IPS-20b (cell line): Measurements from ENCODE around the gene FOXN1.

Experiments used
- H3K27ac ChIP-seq: one replicate; pipeline ENCODE4 v1.5.1; 2013; ENCODE audit warnings: low read length
- H3K27me3 ChIP-seq: 2 replicates; pipeline ENCODE4 v1.6.1; 2013; ENCODE audit warnings: mild to moderate bottlenecking, low read length, inconsistent platforms; ENCODE audit not compliant: insufficient read depth
- H3K36me3 ChIP-seq: 2 replicates; pipeline ENCODE4 v1.6.1; 2013; ENCODE audit warnings: low read depth, mild to moderate bottlenecking, inconsistent platforms, low read length, moderate library complexity; ENCODE audit not compliant: insufficient read depth
- H3K4me1 ChIP-seq: 2 replicates; pipeline ENCODE4 v1.6.1; 2013; ENCODE audit warnings: mild to moderate bottlenecking, control low read depth, inconsistent platforms, low read length, moderate library complexity; ENCODE audit not compliant: insufficient read depth
- H3K4me3 ChIP-seq: 2 replicates; pipeline ENCODE4 v1.5.1; 2013; ENCODE audit warnings: mild to moderate bottlenecking, low read length, inconsistent platforms
- H3K9ac ChIP-seq: 2 replicates; pipeline ENCODE4 v1.6.1; 2013; ENCODE audit warnings: low read depth, mild to moderate bottlenecking, inconsistent platforms, low read length, moderate library complexity
- H3K9me3 ChIP-seq: 2 replicates; pipeline ENCODE4 v1.6.1; 2013; ENCODE audit warnings: mild to moderate bottlenecking, low read depth, low read length, inconsistent platforms; ENCODE audit not compliant: insufficient read depth

Gene FOXN1

GRCh38 chr17:28554565-28554964 lies 48.4 kb downstream of the FOXN1 start:
- Histone ChIP-seq H3K27ac (no peak overlapping the region), H3K9me3 (no peaks in the 10 kb centered on the region), H3K9ac (no peak overlapping the region), H3K4me1 (peaks cover 7% of the 10 kb centered on the region; the same call in 1 of the 2 replicates), H3K27me3 (peaks cover 6% of the 10 kb centered on the region; the same call in 1 of the 2 replicates), H3K36me3 (peaks cover 57% of the 10 kb centered on the region), H3K4me3 (no peak overlapping the region)

DNA sequence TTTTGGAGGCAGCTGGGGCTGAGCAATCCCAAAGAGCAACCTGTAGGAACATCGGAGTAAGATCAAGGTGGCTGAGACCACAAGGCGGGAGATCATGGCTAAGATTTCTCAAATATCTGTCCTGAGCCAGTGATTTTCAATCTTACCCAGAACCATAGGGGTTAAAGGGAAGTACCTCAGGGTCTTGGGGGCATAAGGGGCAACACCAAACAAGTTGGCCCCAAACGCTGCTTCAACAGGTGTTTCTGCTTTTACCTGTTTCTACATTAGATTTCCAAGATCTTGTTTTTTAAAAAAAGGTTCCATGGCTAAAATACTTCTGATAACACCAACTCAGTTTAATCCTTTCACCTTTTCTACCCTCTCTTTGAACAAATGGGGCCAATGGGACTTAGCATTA lies 48.9 kb downstream of the FOXN1 start:
- Histone ChIP-seq H3K4me3 (no peak overlapping the region), H3K27me3 (peaks cover 6% of the 10 kb centered on the region; the same call in 1 of the 2 replicates), H3K4me1 (peaks cover 7% of the 10 kb centered on the region; the same call in 1 of the 2 replicates), H3K9me3 (no peaks in the 10 kb centered on the region), H3K27ac (no peak overlapping the region), H3K9ac (no peak overlapping the region), H3K36me3 (peaks cover 61% of the 10 kb centered on the region)

GRCh38 chr17:28563475-28563874 lies 57.3 kb downstream of the FOXN1 start:
- Histone ChIP-seq H3K27me3 (no peaks in the 10 kb centered on the region), H3K27ac (no peak overlapping the region), H3K9me3 (no peaks in the 10 kb centered on the region), H3K4me1 (no peaks in the 10 kb centered on the region), H3K9ac (no peak overlapping the region), H3K4me3 (no peak overlapping the region), H3K36me3 (peaks cover 36% of the 10 kb centered on the region)

DNA sequence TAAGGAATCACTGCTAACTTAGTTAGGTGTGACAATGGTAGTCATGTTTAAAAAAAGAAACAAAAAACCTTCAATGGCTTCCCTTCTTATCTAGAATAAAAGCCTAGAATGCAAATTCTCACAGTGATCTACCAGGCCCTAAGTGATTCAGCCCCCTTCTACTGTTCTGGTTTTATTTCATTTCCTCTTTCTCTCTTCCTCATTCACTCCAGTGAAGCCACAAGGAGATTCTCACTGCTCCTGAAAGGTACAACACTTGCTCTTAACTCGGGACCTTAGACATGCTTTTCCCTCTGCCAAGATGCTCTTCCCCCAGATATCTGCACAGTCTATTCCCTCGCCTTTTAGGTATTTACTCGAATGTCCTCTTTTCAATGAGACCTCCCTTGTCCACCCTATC lies 61.5 kb downstream of the FOXN1 start:
- H3K9ac ChIP-seq = no peak overlapping the region
- H3K9me3 ChIP-seq = no peaks in the 10 kb centered on the region
- peaks cover 2% of the 10 kb centered on the region; the same call in 1 of the 2 replicates for H3K4me1 ChIP-seq
- H3K27ac ChIP-seq = no peak overlapping the region
- peaks cover 9% of the 10 kb centered on the region for H3K27me3 ChIP-seq
- H3K36me3 ChIP-seq = peaks cover 17% of the 10 kb centered on the region
- H3K4me3 ChIP-seq = no peak overlapping the region

GRCh38 chr17:28569446-28569845 lies 63.3 kb downstream of the FOXN1 start:
- peaks cover 2% of the 10 kb centered on the region; the same call in 1 of the 2 replicates for H3K4me1 ChIP-seq
- H3K9ac ChIP-seq = no peak overlapping the region
- H3K36me3 ChIP-seq = peaks cover 14% of the 10 kb centered on the region
- peaks cover 16% of the 10 kb centered on the region for H3K27me3 ChIP-seq
- H3K4me3 ChIP-seq = 0 out of 2 replicates have a peak overlapping the region, but pooled peaks have one; percentile 28
- H3K9me3 ChIP-seq = no peaks in the 10 kb centered on the region
- no peak overlapping the region for H3K27ac ChIP-seq

DNA sequence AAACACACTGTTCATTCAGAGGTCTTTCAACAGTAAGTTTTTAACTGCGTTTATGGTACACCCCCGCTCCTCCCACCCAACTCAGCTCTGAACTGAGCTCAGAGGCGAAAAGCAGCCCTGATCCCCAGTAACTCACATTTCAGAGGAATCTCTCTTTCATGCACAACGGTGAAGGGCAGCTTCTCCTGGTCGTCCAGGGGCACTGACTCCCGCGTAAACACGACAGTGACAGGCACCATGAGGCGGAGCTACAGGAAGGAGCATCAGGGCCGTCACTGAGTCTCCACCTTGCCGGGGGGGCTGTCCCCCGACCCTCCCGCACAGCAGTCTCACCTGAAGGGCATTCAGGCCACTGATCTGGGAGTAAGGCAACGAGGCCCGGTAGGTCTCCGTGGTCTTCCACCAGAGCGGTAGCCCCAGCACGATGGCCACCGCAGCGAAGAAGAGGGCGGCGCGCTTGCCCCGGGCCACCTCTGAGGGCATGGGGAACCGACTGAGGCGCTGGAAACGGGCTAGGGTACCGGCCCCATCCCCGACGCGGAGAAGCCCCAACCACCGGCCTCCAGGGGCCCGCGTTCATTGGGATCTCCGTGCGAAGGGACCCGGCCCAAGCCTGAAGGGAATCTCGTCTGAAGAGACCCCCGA lies 64.7 kb downstream of the FOXN1 start:
- H3K9me3 ChIP-seq = no peaks in the 10 kb centered on the region
- peak overlapping the region; percentile 88 for H3K4me3 ChIP-seq
- peak overlapping the region; percentile 1 for H3K27ac ChIP-seq
- peaks cover 14% of the 10 kb centered on the region for H3K36me3 ChIP-seq
- peaks cover 2% of the 10 kb centered on the region; the same call in 1 of the 2 replicates for H3K4me1 ChIP-seq
- peak overlapping the region; percentile 86; the same call in 1 of the 2 replicates for H3K9ac ChIP-seq
- H3K27me3 ChIP-seq = peaks cover 20% of the 10 kb centered on the region

DNA sequence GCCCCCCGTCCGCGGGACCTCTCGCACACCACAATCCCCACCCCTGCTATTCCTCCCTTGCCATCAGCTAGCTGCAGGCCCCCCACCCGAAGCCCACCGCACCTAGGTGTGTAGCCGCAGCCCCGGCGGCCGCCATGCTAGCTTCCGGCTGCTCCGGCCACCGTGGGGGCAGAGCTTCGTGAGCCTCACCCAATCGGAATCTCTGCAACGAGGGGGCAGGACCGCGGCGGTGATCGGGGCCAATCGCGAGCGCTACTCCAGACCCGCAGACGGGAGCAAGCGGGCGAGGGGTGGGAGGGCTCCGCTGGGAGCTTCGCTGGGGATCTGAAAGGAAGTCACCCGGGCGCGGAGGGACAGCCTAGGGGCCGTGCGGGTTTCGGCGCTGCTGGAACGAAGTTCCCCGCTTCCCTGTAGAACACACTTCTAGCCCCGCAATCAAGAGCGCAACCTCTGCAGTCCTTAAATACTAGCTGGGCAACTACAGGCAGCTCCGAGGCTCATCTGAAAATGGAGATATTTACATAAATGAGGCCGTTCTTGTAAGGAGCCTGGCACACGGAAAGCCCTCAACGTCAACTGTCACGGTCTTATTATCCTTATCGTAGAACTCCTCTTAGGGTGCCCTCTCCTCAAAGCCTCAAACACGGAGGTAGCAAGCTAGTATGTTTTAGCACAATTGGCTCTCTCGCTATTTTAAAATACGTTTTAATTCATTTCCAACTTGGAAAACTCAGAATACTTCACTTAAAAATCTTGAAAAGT lies 65.4 kb downstream of the FOXN1 start, which contains the start of gene PIGS:
TSS of gene PIGS (minus strand) at position 164 of the 762 bp plus-strand sequence. CDS start at position 136, 28 bp downstream.
- Histone ChIP-seq H3K27me3 (peaks cover 23% of the 10 kb centered on the region), H3K27ac (peak within 1 kb of the TSS; percentile 1), H3K4me3 (peak within 1 kb of the TSS; percentile 88), H3K4me1 (peaks cover 2% of the 10 kb centered on the region; the same call in 1 of the 2 replicates), H3K9me3 (no peaks in the 10 kb centered on the region), H3K9ac (peak within 1 kb of the TSS; percentile 86), H3K36me3 (peaks cover 13% of the 10 kb centered on the region)

GRCh38 chr17:28572259-28573039 lies 66.3 kb downstream of the FOXN1 start:
- Histone ChIP-seq H3K27ac (no peak overlapping the region), H3K9ac (no peak overlapping the region), H3K4me3 (peak overlapping the region; percentile 88; the same call in 1 of the 2 replicates)

DNA sequence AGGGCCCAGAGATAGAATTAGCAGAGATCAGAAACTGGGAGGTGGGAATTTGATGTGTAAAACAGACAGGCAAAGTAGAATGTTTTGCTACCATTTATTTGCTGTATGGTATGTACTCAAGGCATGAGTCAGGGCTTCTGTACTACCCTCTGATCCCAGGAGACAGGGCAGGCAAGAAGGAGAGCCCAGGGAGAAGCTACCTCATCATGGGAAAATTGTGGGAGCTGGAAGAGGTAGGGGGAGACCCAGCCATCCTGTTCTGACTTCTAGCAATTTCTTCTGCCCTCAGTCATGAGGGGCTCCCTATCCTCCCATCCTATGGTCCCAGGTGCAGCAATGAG lies 66.9 kb downstream of the FOXN1 start:
- no peak overlapping the region for H3K27ac ChIP-seq
- H3K9ac ChIP-seq = no peak overlapping the region
- peaks cover 23% of the 10 kb centered on the region for H3K27me3 ChIP-seq
- no peak overlapping the region for H3K4me3 ChIP-seq
- peaks cover 7% of the 10 kb centered on the region; the same call in 1 of the 2 replicates for H3K4me1 ChIP-seq
- H3K36me3 ChIP-seq = peaks cover 18% of the 10 kb centered on the region
- no peaks in the 10 kb centered on the region for H3K9me3 ChIP-seq

More at GRCh38 chr17:28572259-28573039, 66.3 kb downstream of the FOXN1 start:
- Histone ChIP-seq H3K4me1 (peaks cover 7% of the 10 kb centered on the region; the same call in 1 of the 2 replicates), H3K9me3 (no peaks in the 10 kb centered on the region), H3K36me3 (peaks cover 13% of the 10 kb centered on the region), H3K27me3 (peaks cover 23% of the 10 kb centered on the region)

DNA sequence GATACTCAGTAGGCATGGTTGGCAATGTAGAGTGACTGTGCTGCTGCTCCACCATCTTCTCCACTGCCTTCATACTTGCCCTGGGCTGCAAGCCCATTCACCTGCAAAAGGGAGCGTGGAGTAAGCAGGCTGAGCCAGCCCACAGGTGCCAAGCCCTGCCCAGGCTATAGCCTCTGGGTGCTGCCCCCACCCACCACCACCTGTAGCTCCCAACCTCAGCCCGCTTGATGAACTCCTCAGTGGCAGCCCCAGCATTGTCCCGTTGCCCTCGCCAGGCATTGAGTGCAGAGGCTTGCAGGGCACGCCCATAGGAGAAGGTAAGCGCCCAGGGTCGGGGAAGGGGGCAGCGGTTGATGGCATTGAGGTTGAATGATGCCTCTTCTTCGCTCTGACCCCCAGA lies 67.4 kb downstream of the FOXN1 start:
- H3K36me3 ChIP-seq = peaks cover 23% of the 10 kb centered on the region
- no peak overlapping the region for H3K9ac ChIP-seq
- H3K27me3 ChIP-seq = peaks cover 23% of the 10 kb centered on the region

DNA sequence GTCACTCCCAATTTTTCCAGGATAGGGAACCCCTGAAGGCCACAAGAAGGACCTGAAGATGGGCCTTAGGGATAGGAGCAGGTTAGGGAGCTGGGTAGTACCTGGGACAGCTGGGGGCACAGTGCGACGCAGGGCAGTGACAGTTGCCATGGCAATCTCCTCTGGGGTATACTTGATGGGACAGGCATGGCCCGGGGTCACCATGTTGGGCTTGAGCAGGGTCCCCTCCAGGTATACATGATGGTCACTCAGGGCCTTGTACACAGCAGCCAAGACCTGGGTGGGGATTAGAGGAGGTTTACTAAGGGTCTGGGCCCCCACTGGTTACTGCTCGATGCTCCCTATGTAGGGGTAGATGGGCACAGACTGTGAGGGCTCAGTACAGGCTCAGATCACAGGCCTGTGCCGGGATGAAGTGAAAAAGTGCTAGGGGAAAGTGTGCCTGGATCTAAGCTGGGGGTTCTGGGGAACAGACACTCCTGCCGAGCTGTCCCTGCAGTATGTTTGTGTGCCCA lies 67.9 kb downstream of the FOXN1 start:
- H3K9me3 ChIP-seq = no peaks in the 10 kb centered on the region
- peaks cover 7% of the 10 kb centered on the region; the same call in 1 of the 2 replicates for H3K4me1 ChIP-seq
- H3K27me3 ChIP-seq = peaks cover 23% of the 10 kb centered on the region
- no peak overlapping the region for H3K27ac ChIP-seq
- peaks cover 28% of the 10 kb centered on the region for H3K36me3 ChIP-seq
- no peak overlapping the region for H3K4me3 ChIP-seq
- H3K9ac ChIP-seq = no peak overlapping the region

More for the DNA sequence above, 67.4 kb downstream of the FOXN1 start:
- no peak overlapping the region for H3K27ac ChIP-seq
- H3K9me3 ChIP-seq = no peaks in the 10 kb centered on the region
- H3K4me1 ChIP-seq = peaks cover 7% of the 10 kb centered on the region; the same call in 1 of the 2 replicates
- no peak overlapping the region for H3K4me3 ChIP-seq
